Cardiac muscle cell (in vitro differentiated cells and primary cell): ENCODE results near the gene RNLS. TPM values are rescaled to one million over a fixed set of nuclear protein-coding genes. Genes with fewer than 3 reads are reported as not detected.

Experiments
- DNase-seq, 2 donors: peaks; one replicate each; pipeline versions ENCODE4 v3.0.0 to v3.0.0-alpha.2; 2010 to 2017; ENCODE audit warnings: low read depth in 1 of 2, low spot score in 1 of 2
- H3K27ac ChIP-seq: fragments of 200-600 bp; sonication (generic); 2 replicates; pipeline ENCODE4 v1.5.1; 2016
- H3K27me3 ChIP-seq: fragments of 200-600 bp; sonication (generic); 2 replicates; pipeline ENCODE4 v1.6.0; 2016; ENCODE audit warnings: control low read depth
- H3K36me3 ChIP-seq: fragments of 200-600 bp; sonication (generic); 2 replicates; pipeline ENCODE4 v1.5.1; 2016; ENCODE audit warnings: control low read depth
- H3K4me1 ChIP-seq: fragments of 200-600 bp; sonication (generic); 2 replicates; pipeline ENCODE4 v1.8.1; 2017; ENCODE audit warnings: low read depth, mild to moderate bottlenecking, mixed run types
- H3K4me3 ChIP-seq: fragments of 200-600 bp; sonication (generic); 2 replicates; pipeline ENCODE4 v1.5.1; 2016; ENCODE audit warnings: mild to moderate bottlenecking
- H3K9me3 ChIP-seq: fragments of 200-600 bp; sonication (generic); 2 replicates; pipeline ENCODE4 v1.5.1; 2017; ENCODE audit warnings: low read depth, mild to moderate bottlenecking, control low read depth
- CTCF ChIP-seq: IDR thresholded peaks from 2 replicates; pipeline ENCODE4 v1.5.1; 2012; ENCODE audit warnings: low read depth, mild to moderate bottlenecking, low read length
- polyA plus RNA-seq: library from polyadenylated mRNA; unstranded; fragments of >200 nt; fragmentation: Nextera tagmentation; extraction: Ambion mirVana; gene quantifications from 2 replicates; pipeline ENCODE4 v1.2.1, GENCODE V29; 2016
- total RNA-seq: library from RNA; depleted of rRNA; stranded (reverse); fragments of >200 nt; gene quantifications from 2 replicates; pipeline ENCODE4 v1.2.3, GENCODE V29; 2016

Gene RNLS
- total and polyA plus RNA-seq, 2 experiments from 2014 or later = 6.9 to 13.9 TPM

- Histone ChIP-seq H3K36me3 (no peaks in the 10 kb centered on the region), H3K27me3 (no peaks in the 10 kb centered on the region), H3K9me3 (no peaks in the 10 kb centered on the region), H3K4me3 (no peak overlapping the region), H3K4me1 (peaks cover 10% of the 10 kb centered on the region), H3K27ac (no peak overlapping the region)
- peak in 1 of 2 donors; percentile 35 for DNase-seq
- TF ChIP-seq CTCF = no peak
Measured at GRCh38 chr10:88474884-88475844, 108.0 kb downstream of the RNLS start.

- Histone ChIP-seq H3K4me3 (no peak overlapping the region), H3K4me1 (peaks cover 10% of the 10 kb centered on the region), H3K36me3 (no peaks in the 10 kb centered on the region), H3K27ac (no peak overlapping the region), H3K27me3 (no peaks in the 10 kb centered on the region), H3K9me3 (no peaks in the 10 kb centered on the region)
- TF ChIP-seq CTCF = no peak
- DNase-seq = no peak
Measured at GRCh38 chr10:88473989-88474883, 108.9 kb downstream of the RNLS start.

- H3K9me3 ChIP-seq = no peaks in the 10 kb centered on the region
- H3K4me3 ChIP-seq = no peak overlapping the region
- no peak for TF ChIP-seq CTCF
- DNase-seq = peak in 1 of 2 donors; percentile 58
- H3K4me1 ChIP-seq = peaks cover 10% of the 10 kb centered on the region
- H3K36me3 ChIP-seq = no peaks in the 10 kb centered on the region
- H3K27me3 ChIP-seq = no peaks in the 10 kb centered on the region
- H3K27ac ChIP-seq = no peak overlapping the region
Measured at GRCh38 chr10:88472540-88472939, 110.6 kb downstream of the RNLS start.

GRCh38 chr10:88471899-88472298 is 111.2 kb downstream of the RNLS start:
- DNase-seq = peak in 1 of 2 donors; percentile 27
- Histone ChIP-seq H3K27ac (no peak overlapping the region), H3K36me3 (no peaks in the 10 kb centered on the region), H3K27me3 (no peaks in the 10 kb centered on the region), H3K4me1 (peaks cover 10% of the 10 kb centered on the region), H3K9me3 (no peaks in the 10 kb centered on the region), H3K4me3 (no peak overlapping the region)
- TF ChIP-seq CTCF = no peak

GRCh38 chr10:88467835-88468485 is 115.2 kb downstream of the RNLS start:
- DNase-seq = peak in 1 of 2 donors; percentile 39
- Histone ChIP-seq H3K36me3 (no peaks in the 10 kb centered on the region), H3K27me3 (no peaks in the 10 kb centered on the region), H3K4me1 (no peaks in the 10 kb centered on the region), H3K27ac (no peak overlapping the region), H3K4me3 (no peak overlapping the region), H3K9me3 (no peaks in the 10 kb centered on the region)
- TF ChIP-seq CTCF = no peak
